Endothelial cell of umbilical vein (primary cell): Measurements from ENCODE around the gene SRSF2. TPM values are rescaled to one million over a fixed set of nuclear protein-coding genes. Genes with fewer than 3 reads are reported as not detected.

Experiments used
- BruUV-seq: library from RNA; stranded (reverse); fragments of 400-500 nt; replicated peaks from 2 replicates; lab custom pipeline; 2021; lab: Mats Ljungman, UMichigan
- CTCF ChIA-PET: fragments of 300-600, 350-600 bp; sonication (Branson Sonifier 250); formaldehyde crosslinking; loops from one replicate; lab custom pipeline; 2021; ENCODE audit warnings: antibody characterized with exemption, inconsistent platforms; lab: Charles Lee
- POLR2A ChIA-PET: fragments of 300-600, 350-600 bp; sonication (Branson Sonifier 250); formaldehyde crosslinking; loops from one replicate; lab custom pipeline; 2021; ENCODE audit warnings: antibody characterized with exemption, inconsistent platforms; lab: Charles Lee
- DNase-seq: peaks from one replicate; pipeline ENCODE4 v3.0.0-alpha.2; 2011; ENCODE audit warnings: low read depth, low spot score
- FAIRE-seq: peaks from 2 replicates; lab custom pipeline; 2011; peaks lifted over from hg19 to GRCh38; lab: Jason Lieb, UNC
- H2AFZ ChIP-seq: 2 replicates; pipeline ENCODE4 v1.6.0; 2012; ENCODE audit warnings: low read depth, low read length, control low read depth, inconsistent platforms
- H3K27ac ChIP-seq: 2 replicates; pipeline ENCODE4 v1.5.1; 2011; ENCODE audit warnings: low read depth, mild to moderate bottlenecking, control low read depth, low read length, moderate library complexity; ENCODE audit not compliant: insufficient read depth
- H3K27me3 ChIP-seq, 2 experiments: 2 replicates each; pipeline versions ENCODE4 v1.6.0 to v1.6.1; 2011; ENCODE audit warnings: low read length in 2 of 2, mixed read lengths in 1 of 2; ENCODE audit not compliant: control insufficient read depth in 2 of 2, insufficient read depth in 2 of 2
- H3K36me3 ChIP-seq, 2 experiments: 2 replicates in 1 of 2; 3 replicates in 1 of 2; pipeline ENCODE4 v1.5.1; 2011; ENCODE audit warnings: low read length in 2 of 2, mild to moderate bottlenecking in 1 of 2, moderate library complexity in 1 of 2; ENCODE audit not compliant: control insufficient read depth in 2 of 2, insufficient read depth in 2 of 2; ENCODE audit errors: extremely low read depth in 1 of 2
- H3K4me1 ChIP-seq: 3 replicates; pipeline ENCODE4 v1.5.1; 2011; ENCODE audit warnings: mild to moderate bottlenecking, low read length; ENCODE audit not compliant: control insufficient read depth, insufficient read depth; ENCODE audit errors: extremely low read depth
- H3K4me2 ChIP-seq: 2 replicates; pipeline ENCODE4 v1.6.1; 2011; ENCODE audit warnings: low read length, control low read depth, mixed read lengths; ENCODE audit not compliant: insufficient read depth
- H3K4me3 ChIP-seq, 3 experiments: fragments of 200-600 bp in 1 of 3; sonication (generic), shearing (Covaris generic) in 1 of 3; replicated peaks in 1 of 3; 2 replicates each; pipeline ENCODE4 v1.5.1; 2011 to 2016; ENCODE audit warnings: control low read depth in 3 of 3, low read length in 3 of 3, mild to moderate bottlenecking in 2 of 3, inconsistent platforms in 1 of 3, low read depth in 1 of 3, moderate library complexity in 1 of 3; ENCODE audit not compliant: insufficient read depth in 1 of 3
- H3K79me2 ChIP-seq: 2 replicates; pipeline ENCODE4 v1.6.0; 2012; ENCODE audit warnings: low read length, inconsistent platforms; ENCODE audit not compliant: control insufficient read depth, insufficient read depth
- H3K9ac ChIP-seq: replicated peaks from 2 replicates; pipeline ENCODE3; 2011; ENCODE audit warnings: low read length, control low read depth; ENCODE audit not compliant: insufficient read depth; ENCODE audit errors: extremely low read depth
- H3K9me1 ChIP-seq: replicated peaks from 3 replicates; pipeline ENCODE4 v1.6.0; 2011; ENCODE audit warnings: mild to moderate bottlenecking, low read length; ENCODE audit not compliant: control insufficient read depth, insufficient read depth; ENCODE audit errors: extremely low read depth
- H3K9me3 ChIP-seq: replicated peaks from 2 replicates; pipeline ENCODE4 v1.5.1; 2012; ENCODE audit warnings: low read length, inconsistent platforms; ENCODE audit not compliant: control insufficient read depth, insufficient read depth
- H4K20me1 ChIP-seq: replicated peaks from 2 replicates; pipeline ENCODE3; 2011; ENCODE audit warnings: mild to moderate bottlenecking, low read length; ENCODE audit not compliant: control insufficient read depth, insufficient read depth; ENCODE audit errors: extremely low read depth
- EZH2 ChIP-seq: IDR thresholded peaks from 2 replicates; pipeline ENCODE4 v1.6.1; 2012; ENCODE audit warnings: borderline replicate concordance, low read depth, mild to moderate bottlenecking, moderate library complexity, low read length, inconsistent platforms; ENCODE audit not compliant: severe bottlenecking
- FOS ChIP-seq: IDR thresholded peaks from 2 replicates; pipeline ENCODE4 v1.6.1; 2011; ENCODE audit warnings: mild to moderate bottlenecking, low read length, moderate library complexity, borderline replicate concordance; ENCODE audit not compliant: insufficient read depth
- GATA2 ChIP-seq: IDR thresholded peaks from 2 replicates; pipeline ENCODE4 v1.7.0; 2011; ENCODE audit warnings: low read depth, mild to moderate bottlenecking, moderate library complexity, mixed read lengths, low read length; ENCODE audit not compliant: insufficient read length, insufficient read depth
- MYC ChIP-seq: IDR thresholded peaks from one replicate; pipeline ENCODE4 v1.6.1; 2011; ENCODE audit warnings: mild to moderate bottlenecking, low read depth, low read length
- POLR2A ChIP-seq: IDR thresholded peaks from 2 replicates; pipeline ENCODE4 v1.6.1; 2012; ENCODE audit warnings: low read depth, mild to moderate bottlenecking, control low read depth, low read length
- POLR2AphosphoS5 ChIP-seq: IDR thresholded peaks from 2 replicates; pipeline ENCODE4 v1.6.1; 2012; ENCODE audit warnings: low read depth, mild to moderate bottlenecking, control low read depth, low read length, moderate library complexity; ENCODE audit not compliant: insufficient read depth
- dilution Hi-C: fragments of 300-500 bp; cut with MboI; formaldehyde crosslinking; loops from one replicate; pipeline ENCODE4 v1.15.0; 2019; ENCODE audit warnings: low sequenced_read_pairs; ENCODE audit not compliant: extremely low pct_ligation_motif_present
- intact Hi-C: fragments of 100-400 bp; cut with micrococcal nuclease; formaldehyde crosslinking; loops from one replicate; pipeline ENCODE4 v1.10.0; 2022
- polyA plus RNA-seq, 4 experiments: library from polyadenylated mRNA; depleted of rRNA in 3 of 4; stranded (reverse) in 3 of 4; unstranded in 1 of 4; fragments of >200 nt; gene quantifications; 2 replicates each; pipeline versions ENCODE4 v1.2.1 to v1.2.3, GENCODE V29; 2011 to 2012; ENCODE audit warnings: missing spikeins in 1 of 4
- total RNA-seq: library from RNA; stranded (reverse); gene quantifications from 2 replicates; pipeline ENCODE4 v1.2.3, GENCODE V29; 2021

SRSF2 gene
- total and polyA plus RNA-seq, 2 donors (not counting 3 experiments of a cell fraction or from before 2014, with no cell fraction given): 283 to 307 TPM

- no peaks in the 10 kb centered on the region for H3K79me2 ChIP-seq
- H3K9ac ChIP-seq: no peak overlapping the region
- no peak for TF ChIP-seq POLR2AphosphoS5
- no peak for TF ChIP-seq POLR2A
- TF ChIP-seq FOS: no peak
- TF ChIP-seq EZH2: no peak
- TF ChIP-seq GATA2: no peak
- no peak for TF ChIP-seq MYC
- POLR2A ChIA-PET: no interaction called here
- intact Hi-C loops (no loop called here), dilution Hi-C loops (no loop called here)
- H3K4me2 ChIP-seq: no peak overlapping the region
- no peaks in the 10 kb centered on the region for H3K9me3 ChIP-seq
- no peak overlapping the region for H3K27ac ChIP-seq
- peaks cover 13% of the 10 kb centered on the region for H3K4me1 ChIP-seq
- DNase-seq: no peak
- FAIRE-seq: no peak
- H3K36me3 ChIP-seq: peaks cover 3 to 4% of the 10 kb centered on the region in 2 experiments
- no peaks in the 10 kb centered on the region for H3K9me1 ChIP-seq
- CTCF ChIA-PET: no interaction called here
- no peak overlapping the region for H2AFZ ChIP-seq
- BruUV-seq: no TSS peak
- no peak overlapping the region for H3K4me3 ChIP-seq
- H3K27me3 ChIP-seq: no peaks in the 10 kb centered on the region
- H4K20me1 ChIP-seq: no peaks in the 10 kb centered on the region
Measured at GRCh38 chr17:76775021-76775600, 38.0 kb upstream of the SRSF2 start.

GRCh38 chr17:76772842-76773525, 35.9 kb upstream of the SRSF2 start:
- H3K9me1 ChIP-seq: no peaks in the 10 kb centered on the region
- ChIA-PET POLR2A (interaction anchor here (0.6 to 1.2 kb wide), 2 partner anchors 35 to 50 kb away, joined by 3 to 5 read pairs; partner anchors contain the start of gene MFSD11), CTCF (interaction anchor here (0.6 to 1.5 kb wide), 12 partner anchors 9 to 283 kb away, joined by 3 to 9 read pairs (median 4); partner anchors contain the start of genes JMJD6, METTL23, MFSD11 and MGAT5B)
- H3K4me2 ChIP-seq: peak overlapping the region; percentile 80
- peaks cover 13% of the 10 kb centered on the region for H3K4me1 ChIP-seq
- TF ChIP-seq EZH2: no peak
- TF ChIP-seq POLR2AphosphoS5: peak; percentile 33
- peak; percentile 62 for TF ChIP-seq FOS
- no peaks in the 10 kb centered on the region for H3K79me2 ChIP-seq
- peaks cover 3 to 4% of the 10 kb centered on the region in 2 experiments for H3K36me3 ChIP-seq
- peak overlapping the region; percentile 92 for H2AFZ ChIP-seq
- peak overlapping the region in 2 of 3 experiments; percentile 18 to 43 for H3K4me3 ChIP-seq
- peak overlapping the region; percentile 53 for H3K9ac ChIP-seq
- H3K9me3 ChIP-seq: no peaks in the 10 kb centered on the region
- dilution Hi-C loops: no loop called here
- no peaks in the 10 kb centered on the region for H4K20me1 ChIP-seq
- BruUV-seq: TSS peak; percentile 61
- DNase-seq (peak; percentile 75), FAIRE-seq (peak; percentile 77)
- peak overlapping the region; percentile 87 for H3K27ac ChIP-seq
- intact Hi-C loops: loop anchor here (2.0 kb wide), 1 partner anchor 34 kb away; the partner anchor contains the start of gene MFSD11
- no peaks in the 10 kb centered on the region for H3K27me3 ChIP-seq
